Smooth muscle cell (in vitro differentiated cells): Measurements from ENCODE around the gene EXOC6B. TPM values are rescaled to one million over a fixed set of nuclear protein-coding genes. Genes with fewer than 3 reads are reported as not detected.

ENCODE experiments used
- DNase-seq: peaks from one replicate; lab custom pipeline; 2025; ENCODE audit not compliant: unreplicated experiment; lab: John Stamatoyannopoulos, UW
- H2AFZ ChIP-seq: fragments of 200-600 bp; sonication (generic); 2 replicates; pipeline ENCODE4 v1.6.0; 2016; ENCODE audit warnings: antibody characterized with exemption, low read depth, mild to moderate bottlenecking
- H3F3A ChIP-seq: fragments of 200-600 bp; sonication (generic); 2 replicates; pipeline ENCODE4 v1.6.0; 2017; ENCODE audit warnings: antibody characterized with exemption, low read depth
- H3K27ac ChIP-seq: fragments of 200-600 bp; sonication (generic); 2 replicates; pipeline ENCODE4 v1.5.1; 2016; ENCODE audit warnings: low read depth, mild to moderate bottlenecking
- H3K27me3 ChIP-seq: fragments of 200-600 bp; sonication (generic); 2 replicates; pipeline ENCODE4 v1.6.1; 2016; ENCODE audit warnings: low read depth, mild to moderate bottlenecking
- H3K36me3 ChIP-seq: fragments of 200-600 bp; sonication (generic); 2 replicates; pipeline ENCODE4 v1.5.1; 2016; ENCODE audit warnings: low read depth
- H3K4me1 ChIP-seq: fragments of 200-600 bp; sonication (generic); 2 replicates; pipeline ENCODE4 v1.5.1; 2016; ENCODE audit warnings: low read depth
- H3K4me2 ChIP-seq: fragments of 200-600 bp; sonication (generic); 2 replicates; pipeline ENCODE4 v1.6.0; 2016; ENCODE audit warnings: mild to moderate bottlenecking
- H3K4me3 ChIP-seq: fragments of 200-600 bp; sonication (generic); 2 replicates; pipeline ENCODE4 v1.5.1; 2016; ENCODE audit warnings: mild to moderate bottlenecking
- H3K79me2 ChIP-seq: fragments of 200-600 bp; sonication (generic); 2 replicates; pipeline ENCODE4 v1.6.0; 2016; ENCODE audit warnings: low read depth, mild to moderate bottlenecking
- H3K9ac ChIP-seq: fragments of 200-600 bp; sonication (generic); 2 replicates; pipeline ENCODE4 v1.6.0; 2016; ENCODE audit warnings: low read depth
- H3K9me3 ChIP-seq: fragments of 200-600 bp; sonication (generic); replicated peaks from 2 replicates; pipeline ENCODE4 v1.5.1; 2016; ENCODE audit warnings: low read depth
- H4K20me1 ChIP-seq: fragments of 200-600 bp; sonication (generic); 2 replicates; pipeline ENCODE4 v1.6.0; 2016; ENCODE audit warnings: low read depth
- CTCF ChIP-seq: fragments of 200-600 bp; sonication (generic); IDR thresholded peaks from 2 replicates; pipeline ENCODE4 v1.5.1; 2017; ENCODE audit warnings: borderline replicate concordance, mild to moderate bottlenecking, antibody characterized with exemption; ENCODE audit not compliant: insufficient read depth, poor library complexity, severe bottlenecking
- WGBS: methylation state at CpG from one replicate; pipeline ENCODE4 v1.1.7; 2016; ENCODE audit warnings: low lambda C conversion rate; 5-methylcytosine and 5-hydroxymethylcytosine counted together
- polyA plus RNA-seq: library from polyadenylated mRNA; unstranded; fragments of >200 nt; fragmentation: Nextera tagmentation; extraction: Ambion mirVana; gene quantifications from 2 replicates; pipeline ENCODE4 v1.2.1, GENCODE V29; 2016
- total RNA-seq: library from RNA; depleted of rRNA; stranded (reverse); fragments of >200 nt; gene quantifications from 2 replicates; pipeline ENCODE4 v1.2.3, GENCODE V29; 2014

The EXOC6B gene
- total and polyA plus RNA-seq, 2 experiments from 2014 or later, result 6.9 to 19.7 TPM

GRCh38 chr2:72439892-72440291 lies 385.9 kb downstream of the EXOC6B start:
- DNase-seq, result no peak
- Histone ChIP-seq H3K27ac (no peak overlapping the region), H3K9ac (no peak overlapping the region), H3K79me2 (peaks cover 4% of the 10 kb centered on the region), H3K9me3 (peaks cover 4% of the 10 kb centered on the region), H4K20me1 (no peaks in the 10 kb centered on the region), H3K27me3 (no peaks in the 10 kb centered on the region), H3F3A (no peaks in the 10 kb centered on the region), H3K4me1 (no peaks in the 10 kb centered on the region), H3K4me3 (no peak overlapping the region), H2AFZ (no peak overlapping the region), H3K36me3 (no peaks in the 10 kb centered on the region), H3K4me2 (no peak overlapping the region)
- no peak for TF ChIP-seq CTCF
- 84% methylated on average over 5 of the region's 5 CpGs for WGBS

DNA sequence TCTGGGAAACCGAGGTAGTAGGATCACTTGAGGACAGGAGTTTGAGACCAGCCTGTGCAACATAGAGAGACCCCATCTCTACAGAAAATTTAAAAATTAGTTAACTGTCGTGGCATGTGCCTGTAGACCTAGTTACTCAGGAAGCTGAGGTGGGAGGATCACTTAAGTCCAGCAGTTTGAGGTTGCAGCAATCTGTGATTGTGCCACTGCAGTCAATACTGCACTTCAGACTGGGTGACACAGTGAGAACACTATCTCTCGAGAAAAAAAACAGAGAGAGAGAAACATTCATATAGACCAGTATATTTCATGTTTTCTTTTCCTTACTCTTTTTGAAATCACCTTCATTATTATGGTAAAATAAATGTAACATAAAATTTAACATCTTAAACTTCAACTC lies 387.5 kb downstream of the EXOC6B start:
- Histone ChIP-seq H3K9me3 (peaks cover 6% of the 10 kb centered on the region), H2AFZ (no peak overlapping the region), H3K27me3 (no peaks in the 10 kb centered on the region), H3K27ac (no peak overlapping the region), H3K4me1 (no peaks in the 10 kb centered on the region), H3K79me2 (peaks cover 4% of the 10 kb centered on the region), H3K36me3 (no peaks in the 10 kb centered on the region), H3K4me3 (no peak overlapping the region), H3K4me2 (no peak overlapping the region), H4K20me1 (no peaks in the 10 kb centered on the region), H3F3A (no peaks in the 10 kb centered on the region), H3K9ac (no peak overlapping the region)
- DNase-seq, result no peak
- TF ChIP-seq CTCF, result no peak
- WGBS, result 95% methylated on average over 3 of the region's 3 CpGs

DNA sequence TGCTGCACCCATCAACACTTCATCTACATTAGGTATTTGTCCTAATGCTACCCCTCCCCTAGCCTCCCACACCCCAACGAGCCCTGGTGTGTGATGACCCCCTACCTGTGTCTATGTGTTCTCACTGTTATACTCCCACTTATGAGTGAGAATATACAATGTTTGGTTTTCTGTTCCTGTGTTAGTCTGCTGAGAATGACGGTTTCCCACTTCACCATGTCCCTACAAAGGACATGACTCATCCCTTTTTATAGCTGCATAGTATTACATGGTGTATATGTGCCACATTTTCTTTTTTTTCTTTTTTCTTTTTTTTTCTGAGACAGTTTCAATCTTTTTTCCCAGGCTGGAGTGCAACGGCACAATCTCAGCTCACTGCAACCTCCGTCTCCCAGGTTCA lies 394.1 kb downstream of the EXOC6B start:
- no peak for DNase-seq
- Histone ChIP-seq H3K9me3 (peaks cover 6% of the 10 kb centered on the region), H3K27me3 (no peaks in the 10 kb centered on the region), H3K79me2 (no peaks in the 10 kb centered on the region), H3K9ac (no peak overlapping the region), H3K36me3 (no peaks in the 10 kb centered on the region), H2AFZ (no peak overlapping the region), H3F3A (no peaks in the 10 kb centered on the region), H3K4me3 (no peak overlapping the region), H4K20me1 (no peaks in the 10 kb centered on the region), H3K27ac (no peak overlapping the region), H3K4me1 (no peaks in the 10 kb centered on the region), H3K4me2 (no peak overlapping the region)
- no peak for TF ChIP-seq CTCF
- WGBS, result 86% methylated on average over 4 of the region's 4 CpGs

- 98% methylated on average over 15 of the region's 15 CpGs for WGBS
- TF ChIP-seq CTCF, result no peak
Observed at GRCh38 chr2:72427022-72427861, 398.6 kb downstream of the EXOC6B start.

More at GRCh38 chr2:72427022-72427861, 398.6 kb downstream of the EXOC6B start:
- Histone ChIP-seq H3K27ac (no peak overlapping the region), H2AFZ (no peak overlapping the region), H4K20me1 (no peaks in the 10 kb centered on the region), H3K27me3 (no peaks in the 10 kb centered on the region), H3K36me3 (no peaks in the 10 kb centered on the region), H3K4me3 (no peak overlapping the region), H3K79me2 (no peaks in the 10 kb centered on the region), H3K4me1 (no peaks in the 10 kb centered on the region), H3K9ac (no peak overlapping the region), H3K9me3 (no peaks in the 10 kb centered on the region), H3F3A (no peaks in the 10 kb centered on the region), H3K4me2 (no peak overlapping the region)
- DNase-seq, result no peak
